H1 (cell line): Measurements from ENCODE around the gene PHC3. TPM values are rescaled to one million over a fixed set of nuclear protein-coding genes. Genes with fewer than 3 reads are reported as not detected.

ENCODE experiments used
- CTCF ChIA-PET: fragments of 300-600 bp; sonication (Branson Sonifier 250); formaldehyde crosslinking; loops from one replicate; lab custom pipeline; 2021; ENCODE audit not compliant: partially characterized antibody; lab: Charles Lee
- POLR2A ChIA-PET: fragments of 300-600 bp; sonication (Branson Sonifier 250); formaldehyde crosslinking; loops from one replicate; lab custom pipeline; 2021; ENCODE audit warnings: inconsistent platforms; ENCODE audit not compliant: partially characterized antibody; lab: Charles Lee
- DNase-seq, 2 experiments: peaks; one replicate each; pipeline versions ENCODE4 v3.0.0 to v3.0.0-alpha.2; 2010 to 2022; ENCODE audit warnings: low spot score in 2 of 2, low read depth in 1 of 2, mixed read lengths in 1 of 2
- FAIRE-seq: peaks from 2 replicates; lab custom pipeline; 2011; peaks lifted over from hg19 to GRCh38; lab: Jason Lieb, UNC
- H2AFZ ChIP-seq: 2 replicates; pipeline ENCODE4 v1.8.1; 2012; ENCODE audit warnings: low read length, inconsistent platforms
- H2AK5ac ChIP-seq: 2 replicates; pipeline ENCODE4 v1.6.1; 2013; ENCODE audit warnings: low read depth, low read length
- H2BK120ac ChIP-seq: replicated peaks from 2 replicates; pipeline ENCODE3; 2013; ENCODE audit warnings: low read depth, low read length, inconsistent platforms
- H2BK12ac ChIP-seq: 2 replicates; pipeline ENCODE4 v1.6.1; 2013; ENCODE audit warnings: low read depth, low read length
- H2BK15ac ChIP-seq: 2 replicates; pipeline ENCODE4 v1.6.1; 2013; ENCODE audit warnings: low read length
- H2BK20ac ChIP-seq: 2 replicates; pipeline ENCODE4 v1.6.1; 2013; ENCODE audit warnings: low read length
- H2BK5ac ChIP-seq: 2 replicates; pipeline ENCODE4 v1.6.1; 2013; ENCODE audit warnings: low read depth, low read length
- H3K14ac ChIP-seq: 2 replicates; pipeline ENCODE4 v1.6.1; 2013; ENCODE audit warnings: inconsistent platforms; ENCODE audit not compliant: insufficient read length
- H3K18ac ChIP-seq: 2 replicates; pipeline ENCODE4 v1.6.1; 2013; ENCODE audit warnings: low read length; ENCODE audit errors: extremely low read depth
- H3K23ac ChIP-seq: 2 replicates; pipeline ENCODE4 v1.6.1; 2013; ENCODE audit warnings: inconsistent platforms; ENCODE audit not compliant: insufficient read length
- H3K23me2 ChIP-seq: 2 replicates; pipeline ENCODE4 v1.6.1; 2013; ENCODE audit warnings: low read depth, low read length
- H3K27ac ChIP-seq: 2 replicates; pipeline ENCODE4 v1.6.1; 2011; ENCODE audit warnings: low read depth, low read length, inconsistent platforms
- H3K27me3 ChIP-seq, 4 experiments: replicated peaks in 1 of 4; 1 replicate in 1 of 4; 2 replicates in 3 of 4; pipeline versions ENCODE4 v1.6.1 to v1.8.1; 2011 to 2013; ENCODE audit warnings: low read length in 3 of 4, mild to moderate bottlenecking in 3 of 4, inconsistent platforms in 2 of 4, mixed read lengths in 2 of 4, moderate library complexity in 1 of 4; ENCODE audit not compliant: control insufficient read depth in 3 of 4, insufficient read depth in 3 of 4; ENCODE audit errors: extremely low read depth in 1 of 4
- H3K36me3 ChIP-seq, 4 experiments: 2 replicates each; pipeline versions ENCODE4 v1.6.1 to v1.8.1; 2011 to 2013; ENCODE audit warnings: mild to moderate bottlenecking in 4 of 4, low read length in 3 of 4, moderate library complexity in 2 of 4, control low read depth in 1 of 4, inconsistent platforms in 1 of 4; ENCODE audit not compliant: insufficient read depth in 4 of 4, control insufficient read depth in 2 of 4
- H3K4ac ChIP-seq: replicated peaks from 2 replicates; pipeline ENCODE3; 2013; ENCODE audit warnings: low read length, low read depth, mixed read lengths, inconsistent platforms; ENCODE audit not compliant: insufficient read length
- H3K4me1 ChIP-seq, 4 experiments: replicated peaks in 1 of 4; 1 replicate in 1 of 4; 2 replicates in 3 of 4; pipeline versions ENCODE4 v1.6.1 to v1.8.1; 2011 to 2013; ENCODE audit warnings: low read length in 3 of 4, inconsistent platforms in 2 of 4, mixed read lengths in 1 of 4; ENCODE audit not compliant: insufficient read depth in 4 of 4, control insufficient read depth in 3 of 4
- H3K4me2 ChIP-seq, 2 experiments: 2 replicates each; pipeline versions ENCODE4 v1.6.1 to v1.8.1; 2011 to 2013; ENCODE audit warnings: low read depth in 2 of 2, low read length in 2 of 2, control low read depth in 1 of 2, inconsistent platforms in 1 of 2, mild to moderate bottlenecking in 1 of 2; ENCODE audit not compliant: insufficient read depth in 1 of 2
- H3K4me3 ChIP-seq, 4 experiments: fragments of 200-600, 300-600 bp in 1 of 4; sonication (generic), shearing (Covaris generic), sonication (Bioruptor Twin) in 1 of 4; 2 replicates each; pipeline versions ENCODE4 v1.5.1 to v1.8.1; 2011 to 2016; ENCODE audit warnings: low read length in 4 of 4, low read depth in 3 of 4, control low read depth in 2 of 4, inconsistent platforms in 2 of 4, mild to moderate bottlenecking in 2 of 4, mixed read lengths in 1 of 4, moderate library complexity in 1 of 4; ENCODE audit not compliant: insufficient read depth in 2 of 4; ENCODE audit errors: extremely low read depth in 1 of 4
- H3K56ac ChIP-seq: replicated peaks from 2 replicates; pipeline ENCODE3; 2013; ENCODE audit warnings: low read depth, mild to moderate bottlenecking, mixed read lengths, low read length, inconsistent platforms; ENCODE audit not compliant: insufficient read length
- H3K79me1 ChIP-seq: 2 replicates; pipeline ENCODE4 v1.6.1; 2013; ENCODE audit warnings: low read depth, low read length, control low read depth
- H3K79me2 ChIP-seq, 2 experiments: 2 replicates each; pipeline versions ENCODE4 v1.6.1 to v1.8.1; 2012 to 2013; ENCODE audit warnings: low read length in 2 of 2, mild to moderate bottlenecking in 2 of 2, inconsistent platforms in 1 of 2; ENCODE audit not compliant: insufficient read depth in 2 of 2, control insufficient read depth in 1 of 2
- H3K9ac ChIP-seq, 4 experiments: replicated peaks in 1 of 4; 1 replicate in 1 of 4; 2 replicates in 3 of 4; pipeline versions ENCODE4 v1.6.1 to v1.8.1; 2011 to 2013; ENCODE audit warnings: low read depth in 3 of 4, low read length in 3 of 4, control low read depth in 2 of 4, mild to moderate bottlenecking in 2 of 4, moderate library complexity in 2 of 4, inconsistent platforms in 1 of 4; ENCODE audit errors: extremely low read depth in 1 of 4
- H3K9me3 ChIP-seq, 2 experiments: 2 replicates each; pipeline versions ENCODE4 v1.6.1 to v1.8.1; 2012 to 2013; ENCODE audit warnings: mild to moderate bottlenecking in 2 of 2, moderate library complexity in 2 of 2, control low read depth in 1 of 2, inconsistent platforms in 1 of 2, low read depth in 1 of 2, low read length in 1 of 2, mixed read lengths in 1 of 2; ENCODE audit not compliant: insufficient read depth in 2 of 2
- H4K20me1 ChIP-seq, 2 experiments: replicated peaks in 1 of 2; 2 replicates each; pipeline versions ENCODE3 to v1.8.1; 2011 to 2013; ENCODE audit warnings: inconsistent platforms in 2 of 2, low read length in 2 of 2, mild to moderate bottlenecking in 1 of 2; ENCODE audit not compliant: insufficient read depth in 2 of 2, control insufficient read depth in 1 of 2
- H4K5ac ChIP-seq: 2 replicates; pipeline ENCODE4 v1.6.1; 2013; ENCODE audit warnings: low read length, low read depth, mixed read lengths, inconsistent platforms; ENCODE audit not compliant: insufficient read length
- H4K8ac ChIP-seq: 2 replicates; pipeline ENCODE4 v1.8.0; 2013; ENCODE audit warnings: mild to moderate bottlenecking, moderate library complexity, low read length, inconsistent platforms; ENCODE audit not compliant: insufficient read depth; ENCODE audit errors: extremely low read depth
- H4K91ac ChIP-seq: replicated peaks from 2 replicates; pipeline ENCODE3; 2013; ENCODE audit warnings: low read length, mixed read lengths, inconsistent platforms; ENCODE audit not compliant: insufficient read length
- BCL11A ChIP-seq, 2 experiments: IDR thresholded peaks; one replicate each; pipeline ENCODE4 v1.6.1; 2011; ENCODE audit warnings: low read depth in 2 of 2, low read length in 2 of 2, mild to moderate bottlenecking in 2 of 2
- BRCA1 ChIP-seq: IDR thresholded peaks from 2 replicates; pipeline ENCODE4 v1.6.1; 2012; ENCODE audit warnings: low read depth, low read length, improper control_type of control experiment
- CBX5 ChIP-seq: fragments of 300-800, 300-1000 bp; sonication (generic); IDR thresholded peaks from 2 replicates; pipeline ENCODE4 v1.7.1; 2016; ENCODE audit warnings: antibody characterized with exemption, low read length, low read depth
- CTCF ChIP-seq, 3 experiments: IDR thresholded peaks; 1 replicate in 2 of 3; 2 replicates in 1 of 3; pipeline versions ENCODE4 v1.5.1 to v1.6.1; 2011; ENCODE audit warnings: low read length in 3 of 3, mild to moderate bottlenecking in 3 of 3, inconsistent platforms in 2 of 3, low read depth in 1 of 3, moderate library complexity in 1 of 3; ENCODE audit not compliant: insufficient read depth in 1 of 3; ENCODE audit errors: control extremely low read depth in 1 of 3
- EGR1 ChIP-seq: IDR thresholded peaks from 2 replicates; pipeline ENCODE4 v1.6.1; 2011; ENCODE audit warnings: low read depth, low read length, borderline replicate concordance
- GABPA ChIP-seq: IDR thresholded peaks from 2 replicates; pipeline ENCODE4 v1.6.1; 2011; ENCODE audit warnings: mild to moderate bottlenecking, low read length, moderate library complexity, borderline replicate concordance; ENCODE audit not compliant: insufficient read depth
- RAD21 ChIP-seq, 2 experiments: IDR thresholded peaks in 1 of 2; conservative IDR thresholded peaks in 1 of 2; 2 replicates each; pipeline ENCODE4 v1.6.1; 2011; ENCODE audit warnings: low read depth in 2 of 2, low read length in 2 of 2, improper control_type of control experiment in 1 of 2, inconsistent platforms in 1 of 2, mild to moderate bottlenecking in 1 of 2, moderate library complexity in 1 of 2
- SP4 ChIP-seq: IDR thresholded peaks from 2 replicates; pipeline ENCODE4 v1.6.1; 2012; ENCODE audit warnings: low read length, inconsistent platforms
- SRF ChIP-seq: IDR thresholded peaks from 2 replicates; pipeline ENCODE4 v1.6.1; 2011; ENCODE audit warnings: mild to moderate bottlenecking, low read depth, low read length, moderate library complexity
- TBP ChIP-seq: IDR thresholded peaks from 2 replicates; pipeline ENCODE4 v1.6.1; 2011; ENCODE audit warnings: low read depth, low read length, improper control_type of control experiment
- YY1 ChIP-seq: IDR thresholded peaks from 2 replicates; pipeline ENCODE4 v1.6.1; 2011; ENCODE audit warnings: low read depth, mild to moderate bottlenecking, low read length
- WGBS, 2 experiments: shearing (Covaris generic) in 1 of 2; methylation state at CpG; one replicate each; pipeline versions ENCODE4 v1.1.6 to v1.1.7; 2013 to 2015; ENCODE audit warnings: low lambda C conversion rate in 2 of 2, mixed read lengths in 2 of 2, inconsistent platforms in 1 of 2, low coverage in 1 of 2, missing lambda C conversion rate in 1 of 2; ENCODE audit not compliant: insufficient replicate concordance in 2 of 2, insufficient coverage in 1 of 2, insufficient read length in 1 of 2; ENCODE audit errors: extremely low coverage in 1 of 2, missing lambda C conversion rate in 1 of 2; 5-methylcytosine and 5-hydroxymethylcytosine counted together
- polyA plus RNA-seq, 7 experiments: library from polyadenylated mRNA; depleted of rRNA in 3 of 7; stranded (reverse) in 5 of 7; unstranded in 2 of 7; fragments of >200 nt in 5 of 7; fragments of 200-250 nt in 2 of 7; gene quantifications; 1 replicate in 5 of 7; 2 replicates in 1 of 7; 4 replicates in 1 of 7; pipeline versions ENCODE4 v1.2.1 to v1.2.3, GENCODE V29; 2011 to 2013; ENCODE audit warnings: missing spikeins in 2 of 7, mixed read lengths in 2 of 7
- total RNA-seq: library from RNA; stranded (reverse); fragmentation: NEBNext Ultra II Directional; extraction: Animal tissue kit (Norgen Biotek cat#: 25700); gene quantifications from 2 replicates; pipeline ENCODE4 v1.2.1, GENCODE V29; 2021

The PHC3 gene
- total and polyA plus RNA-seq, 2 of the 8 experiments (the other 6 are each of a cell fraction or from before 2014, with no cell fraction given): 26.4 to 29.2 TPM

GRCh38 chr3:170054204-170054603 is 127.3 kb downstream of the PHC3 start:
- WGBS, 2 experiments: 100% methylated on average over 1 of the region's 1 CpG; no CpG with 5 or more reads in 1 of the 2 experiments
- no peak for FAIRE-seq
- no peak overlapping the region for H3K56ac ChIP-seq
- no peak overlapping the region for H2BK20ac ChIP-seq
- no peaks in the 10 kb centered on the region for H3K36me3 ChIP-seq
- peaks cover 0 to 2% of the 10 kb centered on the region in 2 experiments for H4K20me1 ChIP-seq
- H3K9me3 ChIP-seq: no peaks in the 10 kb centered on the region
- H3K27ac ChIP-seq: no peak overlapping the region
- H2AFZ ChIP-seq: no peak overlapping the region
- H2BK15ac ChIP-seq: no peak overlapping the region
- H4K5ac ChIP-seq: no peak overlapping the region
- H4K8ac ChIP-seq: no peak overlapping the region
- peak in 1 of 2 experiments; percentile 8 for DNase-seq
- ChIA-PET CTCF (interaction anchor here (0.6 to 1.9 kb wide), 13 partner anchors 9 to 291 kb away, joined by 3 to 6 read pairs (median 4); no protein-coding TSS in a partner anchor), POLR2A (interaction anchor here (0.7 kb wide), 1 partner anchor 40 kb away, joined by 3 read pairs; no protein-coding TSS in a partner anchor)
- H3K9ac ChIP-seq: no peak overlapping the region
- H3K4me2 ChIP-seq: no peak overlapping the region
- no peak overlapping the region for H2BK120ac ChIP-seq
- H3K27me3 ChIP-seq: no peaks in the 10 kb centered on the region
- no peak overlapping the region for H3K14ac ChIP-seq
- no peak overlapping the region for H3K4me3 ChIP-seq
- no peak overlapping the region for H3K18ac ChIP-seq
- peaks cover 2 to 13% (median 11%) of the 10 kb centered on the region in 4 experiments; a peak in 5 of 7 replicates for H3K4me1 ChIP-seq
- peak; percentile 45 to 47 for TF ChIP-seq RAD21 (IDR thresholded peaks at IDR 0.05 in 1 of 2, conservative IDR thresholded peaks at IDR 0.05 in 1 of 2; ENCODE audit: low read depth in 2 of 2, low read length in 2 of 2)
- TF ChIP-seq SRF: no peak
- no peak for TF ChIP-seq EGR1
- TF ChIP-seq CTCF (IDR thresholded peaks at IDR 0.05; ENCODE audit: control extremely low read depth in 1 of 3, insufficient read depth in 1 of 3, low read depth in 1 of 3, low read length in 3 of 3): peak in 2 of 3 experiments; percentile 18 to 24; a peak in 2 of 4 replicates
- TF ChIP-seq YY1: no peak
- no peak for TF ChIP-seq BRCA1
- TF ChIP-seq BCL11A (IDR thresholded peaks at IDR 0.05; ENCODE audit: low read depth in 2 of 2, low read length in 2 of 2): no peak
- no peak for TF ChIP-seq GABPA
- TF ChIP-seq SP4: no peak
- no peak for TF ChIP-seq TBP
- TF ChIP-seq CBX5: no peak
- no peak overlapping the region for H2AK5ac ChIP-seq
- no peak overlapping the region for H4K91ac ChIP-seq
- no peaks in the 10 kb centered on the region for H3K23me2 ChIP-seq
- H3K79me1 ChIP-seq: no peaks in the 10 kb centered on the region
- no peaks in the 10 kb centered on the region; a peak in 1 of 4 replicates for H3K79me2 ChIP-seq
- H2BK5ac ChIP-seq: no peak overlapping the region
- no peak overlapping the region for H2BK12ac ChIP-seq
- H3K4ac ChIP-seq: no peak overlapping the region
- no peak overlapping the region for H3K23ac ChIP-seq
